HepG2 (cell line): ENCODE data around the gene MTHFD1L. TPM values are rescaled to one million over a fixed set of nuclear protein-coding genes. Genes with fewer than 3 reads are reported as not detected.

Experiments used
- ARID3A ChIP-seq: IDR thresholded peaks from 2 replicates; pipeline ENCODE4 v1.6.1; 2012; ENCODE audit warnings: low read depth, low read length, improper control_type of control experiment
- CSRNP1 ChIP-seq: sonication (generic); formaldehyde crosslinking; IDR thresholded peaks from 2 replicates; pipeline ENCODE4 v1.8.1; 2023; ENCODE audit warnings: mild to moderate bottlenecking, missing genetic modification reagents
- GATAD2A ChIP-seq: IDR thresholded peaks from 2 replicates; pipeline ENCODE4 v1.6.1; 2016
- HHEX ChIP-seq: IDR thresholded peaks from 2 replicates; pipeline ENCODE4 v1.6.1; 2016; ENCODE audit warnings: control low read depth
- KLF15 ChIP-seq: sonication (generic); formaldehyde crosslinking; IDR thresholded peaks from 2 replicates; pipeline ENCODE4 v1.8.1; 2023; ENCODE audit warnings: borderline replicate concordance, mild to moderate bottlenecking, inconsistent platforms, missing genetic modification reagents, mixed read lengths
- NCOA1 ChIP-seq: sonication (generic); formaldehyde crosslinking; IDR thresholded peaks from 2 replicates; pipeline ENCODE4 v1.9.0; 2021; ENCODE audit warnings: missing genetic modification reagents
- NFATC3 ChIP-seq: sonication (generic); formaldehyde crosslinking; IDR thresholded peaks from 2 replicates; pipeline ENCODE4 v1.5.1; 2020; ENCODE audit warnings: mild to moderate bottlenecking, missing genetic modification reagents
- NFE2L1 ChIP-seq: sonication (generic); formaldehyde crosslinking; IDR thresholded peaks from 2 replicates; pipeline ENCODE4 v1.4.0; 2020; ENCODE audit warnings: missing genetic modification reagents, mild to moderate bottlenecking, borderline replicate concordance
- PPARG ChIP-seq: conservative IDR thresholded peaks from 2 replicates; pipeline ENCODE4 v1.6.1; 2016; ENCODE audit warnings: missing biosample characterization, missing genetic modification reagents
- RARA ChIP-seq: IDR thresholded peaks from 2 replicates; pipeline ENCODE4 v1.6.1; 2016; ENCODE audit warnings: missing genetic modification reagents, missing compliant biosample characterization
- RFX3 ChIP-seq: IDR thresholded peaks from 2 replicates; pipeline ENCODE4 v1.6.1; 2016; ENCODE audit warnings: missing biosample characterization, missing genetic modification reagents
- RORA ChIP-seq: sonication (generic); formaldehyde crosslinking; IDR thresholded peaks from 2 replicates; pipeline ENCODE4 v1.5.0; 2020; ENCODE audit warnings: mild to moderate bottlenecking, missing genetic modification reagents, moderate library complexity
- SOX6 ChIP-seq, 2 experiments: fragments of 450-650 bp in 1 of 2; sonication (generic) in 1 of 2; formaldehyde crosslinking in 1 of 2; IDR thresholded peaks; 2 replicates each; pipeline versions ENCODE4 v1.4.0 to v1.6.1; 2017 to 2020; ENCODE audit warnings: antibody characterized with exemption in 1 of 2, mild to moderate bottlenecking in 1 of 2, missing genetic modification reagents in 1 of 2
- TEAD3 ChIP-seq: optimal IDR thresholded peaks from 2 replicates; pipeline ENCODE3; 2016; ENCODE audit warnings: borderline replicate concordance
- TMF1 ChIP-seq: sonication (generic); formaldehyde crosslinking; IDR thresholded peaks from 2 replicates; pipeline ENCODE4 v1.8.1; 2022; ENCODE audit warnings: low read depth, missing genetic modification reagents
- ZBTB34 ChIP-seq: sonication (generic); formaldehyde crosslinking; IDR thresholded peaks from 2 replicates; pipeline ENCODE4 v1.8.0; 2022; ENCODE audit warnings: mild to moderate bottlenecking, missing genetic modification reagents
- ZNF230 ChIP-seq: sonication (generic); formaldehyde crosslinking; IDR thresholded peaks from 2 replicates; pipeline ENCODE4 v1.4.0; 2020; ENCODE audit warnings: mild to moderate bottlenecking, missing genetic modification reagents
- ZNF44 ChIP-seq: sonication (generic); formaldehyde crosslinking; IDR thresholded peaks from 2 replicates; pipeline ENCODE4 v1.5.1; 2020; ENCODE audit warnings: mild to moderate bottlenecking, missing genetic modification reagents
- ZNF503 ChIP-seq: sonication (generic); formaldehyde crosslinking; IDR thresholded peaks from 2 replicates; pipeline ENCODE4 v1.4.0; 2020; ENCODE audit warnings: missing genetic modification reagents
- ZNF543 ChIP-seq: sonication (generic); formaldehyde crosslinking; IDR thresholded peaks from 2 replicates; pipeline ENCODE4 v1.4.0; 2020; ENCODE audit warnings: mild to moderate bottlenecking, missing genetic modification reagents
- ZNF557 ChIP-seq: sonication (generic); formaldehyde crosslinking; IDR thresholded peaks from 2 replicates; pipeline ENCODE4 v1.4.0; 2020; ENCODE audit warnings: missing genetic modification reagents
- ZNF572 ChIP-seq: sonication (generic); formaldehyde crosslinking; IDR thresholded peaks from 2 replicates; pipeline ENCODE4 v1.5.1; 2020; ENCODE audit warnings: mild to moderate bottlenecking, missing genetic modification reagents
- ZNF784 ChIP-seq: sonication (generic); formaldehyde crosslinking; IDR thresholded peaks from 2 replicates; pipeline ENCODE4 v1.5.1; 2020; ENCODE audit warnings: missing genetic modification reagents, mild to moderate bottlenecking, borderline replicate concordance
- ZNF83 ChIP-seq: sonication (generic); formaldehyde crosslinking; IDR thresholded peaks from 2 replicates; pipeline ENCODE4 v1.4.0; 2020; ENCODE audit warnings: missing genetic modification reagents, mild to moderate bottlenecking, borderline replicate concordance
- polyA plus RNA-seq, 8 experiments: library from polyadenylated mRNA; depleted of rRNA in 3 of 8; stranded (reverse) in 7 of 8; unstranded in 1 of 8; fragments of >200 nt; fragmentation: Illumina TruSeq in 4 of 8; extraction: Trizol in 4 of 8; gene quantifications; 2 replicates each; pipeline versions ENCODE4 v1.2.1 to v1.2.3, GENCODE V29; 2011 to 2016; ENCODE audit warnings: low read depth in 4 of 8, missing spikeins in 1 of 8, mixed read lengths in 1 of 8; ENCODE audit not compliant: insufficient read depth in 1 of 8
- total RNA-seq, 5 experiments: library from RNA; depleted of rRNA; stranded (reverse); fragments of >200 nt; fragmentation: Illumina TruSeq; extraction: Trizol; gene quantifications; 2 replicates each; pipeline ENCODE4 v1.2.3, GENCODE V29; 2016; ENCODE audit warnings: low read depth in 1 of 5

Gene MTHFD1L
- total and polyA plus RNA-seq, 2 of the 13 experiments (the other 11 are each of a cell fraction or from before 2014, with no cell fraction given) = 24.0 to 39.6 TPM

GRCh38 chr6:151136141-151136755 is 270.7 kb downstream of the MTHFD1L start (continued):
- TF ChIP-seq CSRNP1 (CRISPR knock-in tag) (no peak; the same call in 1 of the 2 replicates), ZNF543 (CRISPR knock-in tag) (0 out of 2 replicates have a peak, but pooled peaks have one; percentile 20), RFX3 (CRISPR knock-in tag) (no peak), NFATC3 (CRISPR knock-in tag) (no peak), ZNF784 (CRISPR knock-in tag) (no peak), NFE2L1 (CRISPR knock-in tag) (no peak), RARA (CRISPR knock-in tag) (no peak), ARID3A (0 out of 2 replicates have a peak, but pooled peaks have one; percentile 34), HHEX (CRISPR knock-in tag) (no peak), ZNF557 (CRISPR knock-in tag) (no peak), ZNF572 (CRISPR knock-in tag) (no peak), ZNF44 (no peak), ZNF83 (CRISPR knock-in tag) (no peak), TMF1 (CRISPR knock-in tag) (no peak), ZBTB34 (CRISPR knock-in tag) (0 out of 2 replicates have a peak, but pooled peaks have one; percentile 33), GATAD2A (CRISPR knock-in tag) (0 out of 2 replicates have a peak, but pooled peaks have one; percentile 41), NCOA1 (CRISPR knock-in tag) (no peak), KLF15 (CRISPR knock-in tag) (no peak), ZNF503 (CRISPR knock-in tag) (no peak), RORA (CRISPR knock-in tag) (no peak), SOX6 (IDR thresholded peaks at IDR 0.05) (no peak), SOX6 (CRISPR knock-in tag; IDR thresholded peaks at IDR 0.05) (peak; percentile 68), ZNF230 (CRISPR knock-in tag) (no peak), PPARG (0 out of 2 replicates have a peak, but pooled peaks have one; percentile 7), TEAD3 (CRISPR knock-in tag) (peak; percentile 35)
